ENCODE measurements around the gene POU2AF1. TPM values are rescaled to one million over a fixed set of nuclear protein-coding genes. Genes with fewer than 3 reads are reported as not detected.

POU2AF1 gene
- total RNA-seq, 1 experiment from 2014 or later, result 0.22 TPM

- Mint-ChIP-seq H3K9me3 (no peaks in the 10 kb centered on the region), H3K27ac (no peak overlapping the region), H3K4me3 (no peak overlapping the region), H3K27me3 (ENCODE audit: low read depth) (peaks cover 2% of the 10 kb centered on the region; the same call in 1 of the 2 replicates), H3K4me1 (peaks cover 30% of the 10 kb centered on the region), H3K36me3 (no peaks in the 10 kb centered on the region)
- TF ChIP-seq ATF3 (CRISPR knock-in tag; conservative IDR thresholded peaks at IDR 0.05) (no peak), NR1H2 (CRISPR knock-in tag; IDR thresholded peaks at IDR 0.05) (no peak), HMGA2 (CRISPR knock-in tag; IDR thresholded peaks at IDR 0.05) (no peak), NR2C2 (CRISPR knock-in tag; IDR thresholded peaks at IDR 0.05) (no peak), ZNF232 (CRISPR knock-in tag; IDR thresholded peaks at IDR 0.05) (no peak), SMAD4 (CRISPR knock-in tag; IDR thresholded peaks at IDR 0.05) (no peak), HMGXB4 (CRISPR knock-in tag; IDR thresholded peaks at IDR 0.05) (no peak), E2F1 (CRISPR knock-in tag; IDR thresholded peaks at IDR 0.05) (no peak), GTF2I (CRISPR knock-in tag; conservative IDR thresholded peaks at IDR 0.05) (no peak), ARID4B (CRISPR knock-in tag; IDR thresholded peaks at IDR 0.05; ENCODE audit: borderline replicate concordance) (no peak), ZNF317 (CRISPR knock-in tag; IDR thresholded peaks at IDR 0.05; ENCODE audit: borderline replicate concordance, low read depth) (no peak), MXD4 (CRISPR knock-in tag; IDR thresholded peaks at IDR 0.05; ENCODE audit: borderline replicate concordance) (no peak), ZNF263 (CRISPR knock-in tag; IDR thresholded peaks at IDR 0.05; ENCODE audit: low read depth) (no peak)
- TF ChIP-seq, protein P1, sequence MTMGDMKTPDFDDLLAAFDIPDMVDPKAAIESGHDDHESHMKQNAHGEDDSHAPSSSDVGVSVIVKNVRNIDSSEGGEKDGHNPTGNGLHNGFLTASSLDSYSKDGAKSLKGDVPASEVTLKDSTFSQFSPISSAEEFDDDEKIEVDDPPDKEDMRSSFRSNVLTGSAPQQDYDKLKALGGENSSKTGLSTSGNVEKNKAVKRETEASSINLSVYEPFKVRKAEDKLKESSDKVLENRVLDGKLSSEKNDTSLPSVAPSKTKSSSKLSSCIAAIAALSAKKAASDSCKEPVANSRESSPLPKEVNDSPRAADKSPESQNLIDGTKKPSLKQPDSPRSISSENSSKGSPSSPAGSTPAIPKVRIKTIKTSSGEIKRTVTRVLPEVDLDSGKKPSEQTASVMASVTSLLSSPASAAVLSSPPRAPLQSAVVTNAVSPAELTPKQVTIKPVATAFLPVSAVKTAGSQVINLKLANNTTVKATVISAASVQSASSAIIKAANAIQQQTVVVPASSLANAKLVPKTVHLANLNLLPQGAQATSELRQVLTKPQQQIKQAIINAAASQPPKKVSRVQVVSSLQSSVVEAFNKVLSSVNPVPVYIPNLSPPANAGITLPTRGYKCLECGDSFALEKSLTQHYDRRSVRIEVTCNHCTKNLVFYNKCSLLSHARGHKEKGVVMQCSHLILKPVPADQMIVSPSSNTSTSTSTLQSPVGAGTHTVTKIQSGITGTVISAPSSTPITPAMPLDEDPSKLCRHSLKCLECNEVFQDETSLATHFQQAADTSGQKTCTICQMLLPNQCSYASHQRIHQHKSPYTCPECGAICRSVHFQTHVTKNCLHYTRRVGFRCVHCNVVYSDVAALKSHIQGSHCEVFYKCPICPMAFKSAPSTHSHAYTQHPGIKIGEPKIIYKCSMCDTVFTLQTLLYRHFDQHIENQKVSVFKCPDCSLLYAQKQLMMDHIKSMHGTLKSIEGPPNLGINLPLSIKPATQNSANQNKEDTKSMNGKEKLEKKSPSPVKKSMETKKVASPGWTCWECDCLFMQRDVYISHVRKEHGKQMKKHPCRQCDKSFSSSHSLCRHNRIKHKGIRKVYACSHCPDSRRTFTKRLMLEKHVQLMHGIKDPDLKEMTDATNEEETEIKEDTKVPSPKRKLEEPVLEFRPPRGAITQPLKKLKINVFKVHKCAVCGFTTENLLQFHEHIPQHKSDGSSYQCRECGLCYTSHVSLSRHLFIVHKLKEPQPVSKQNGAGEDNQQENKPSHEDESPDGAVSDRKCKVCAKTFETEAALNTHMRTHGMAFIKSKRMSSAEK (CRISPR knock-in tag; IDR thresholded peaks at IDR 0.05; ENCODE audit: borderline replicate concordance), result no peak
- TF ChIP-seq, protein P2, sequence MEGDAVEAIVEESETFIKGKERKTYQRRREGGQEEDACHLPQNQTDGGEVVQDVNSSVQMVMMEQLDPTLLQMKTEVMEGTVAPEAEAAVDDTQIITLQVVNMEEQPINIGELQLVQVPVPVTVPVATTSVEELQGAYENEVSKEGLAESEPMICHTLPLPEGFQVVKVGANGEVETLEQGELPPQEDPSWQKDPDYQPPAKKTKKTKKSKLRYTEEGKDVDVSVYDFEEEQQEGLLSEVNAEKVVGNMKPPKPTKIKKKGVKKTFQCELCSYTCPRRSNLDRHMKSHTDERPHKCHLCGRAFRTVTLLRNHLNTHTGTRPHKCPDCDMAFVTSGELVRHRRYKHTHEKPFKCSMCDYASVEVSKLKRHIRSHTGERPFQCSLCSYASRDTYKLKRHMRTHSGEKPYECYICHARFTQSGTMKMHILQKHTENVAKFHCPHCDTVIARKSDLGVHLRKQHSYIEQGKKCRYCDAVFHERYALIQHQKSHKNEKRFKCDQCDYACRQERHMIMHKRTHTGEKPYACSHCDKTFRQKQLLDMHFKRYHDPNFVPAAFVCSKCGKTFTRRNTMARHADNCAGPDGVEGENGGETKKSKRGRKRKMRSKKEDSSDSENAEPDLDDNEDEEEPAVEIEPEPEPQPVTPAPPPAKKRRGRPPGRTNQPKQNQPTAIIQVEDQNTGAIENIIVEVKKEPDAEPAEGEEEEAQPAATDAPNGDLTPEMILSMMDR (IDR thresholded peaks at IDR 0.05), result no peak
- TF ChIP-seq, protein P3, sequence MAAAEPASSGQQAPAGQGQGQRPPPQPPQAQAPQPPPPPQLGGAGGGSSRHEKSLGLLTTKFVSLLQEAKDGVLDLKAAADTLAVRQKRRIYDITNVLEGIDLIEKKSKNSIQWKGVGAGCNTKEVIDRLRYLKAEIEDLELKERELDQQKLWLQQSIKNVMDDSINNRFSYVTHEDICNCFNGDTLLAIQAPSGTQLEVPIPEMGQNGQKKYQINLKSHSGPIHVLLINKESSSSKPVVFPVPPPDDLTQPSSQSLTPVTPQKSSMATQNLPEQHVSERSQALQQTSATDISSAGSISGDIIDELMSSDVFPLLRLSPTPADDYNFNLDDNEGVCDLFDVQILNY (CRISPR knock-in tag; IDR thresholded peaks at IDR 0.05), result no peak
- TF ChIP-seq, protein P4, sequence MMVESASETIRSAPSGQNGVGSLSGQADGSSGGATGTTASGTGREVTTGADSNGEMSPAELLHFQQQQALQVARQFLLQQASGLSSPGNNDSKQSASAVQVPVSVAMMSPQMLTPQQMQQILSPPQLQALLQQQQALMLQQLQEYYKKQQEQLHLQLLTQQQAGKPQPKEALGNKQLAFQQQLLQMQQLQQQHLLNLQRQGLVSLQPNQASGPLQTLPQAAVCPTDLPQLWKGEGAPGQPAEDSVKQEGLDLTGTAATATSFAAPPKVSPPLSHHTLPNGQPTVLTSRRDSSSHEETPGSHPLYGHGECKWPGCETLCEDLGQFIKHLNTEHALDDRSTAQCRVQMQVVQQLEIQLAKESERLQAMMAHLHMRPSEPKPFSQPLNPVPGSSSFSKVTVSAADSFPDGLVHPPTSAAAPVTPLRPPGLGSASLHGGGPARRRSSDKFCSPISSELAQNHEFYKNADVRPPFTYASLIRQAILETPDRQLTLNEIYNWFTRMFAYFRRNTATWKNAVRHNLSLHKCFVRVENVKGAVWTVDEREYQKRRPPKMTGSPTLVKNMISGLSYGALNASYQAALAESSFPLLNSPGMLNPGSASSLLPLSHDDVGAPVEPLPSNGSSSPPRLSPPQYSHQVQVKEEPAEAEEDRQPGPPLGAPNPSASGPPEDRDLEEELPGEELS (CRISPR knock-in tag; IDR thresholded peaks at IDR 0.05), result no peak
- ChIA-PET POLR2A (no interaction called here), CTCF (no interaction called here)
- DNase-seq (ENCODE audit: low spot score), result no peak
- no peak for ATAC-seq
Measured at GRCh38 chr11:111305876-111306275, 73.2 kb downstream of the POU2AF1 start.
